ENCODE data around the gene RNF223. TPM values are rescaled to one million over a fixed set of nuclear protein-coding genes. Genes with fewer than 3 reads are reported as not detected.

The RNF223 gene
- total and polyA plus RNA-seq, 2 of the 13 experiments (the other 11 are each of a cell fraction or from before 2014, with no cell fraction given) = 0.03 TPM; not detected in 1

DNA sequence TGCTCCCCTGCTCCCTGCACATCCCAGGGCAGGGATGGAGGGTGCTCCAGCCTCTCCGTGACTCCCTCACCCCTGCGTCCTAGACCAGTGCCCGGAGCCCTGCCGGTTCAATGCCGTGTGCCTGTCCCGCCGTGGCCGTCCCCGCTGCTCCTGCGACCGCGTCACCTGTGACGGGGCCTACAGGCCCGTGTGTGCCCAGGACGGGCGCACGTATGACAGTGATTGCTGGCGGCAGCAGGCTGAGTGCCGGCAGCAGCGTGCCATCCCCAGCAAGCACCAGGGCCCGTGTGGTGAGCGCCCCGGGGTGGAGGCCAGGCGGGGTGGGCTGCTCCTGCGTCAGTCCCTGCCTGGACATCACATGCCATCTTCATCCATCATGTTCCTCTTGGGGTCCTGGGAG is 32.2 kb downstream of the RNF223 start (continued):
- TF ChIP-seq ZNF407 (CRISPR knock-in tag; IDR thresholded peaks at IDR 0.05; ENCODE audit: not compliant biosample characterization) = no peak
- peak; percentile 51 for TF ChIP-seq AGO2 (optimal IDR thresholded peaks at IDR 0.05; ENCODE audit: low read depth, low read length)
- TF ChIP-seq, protein P1, sequence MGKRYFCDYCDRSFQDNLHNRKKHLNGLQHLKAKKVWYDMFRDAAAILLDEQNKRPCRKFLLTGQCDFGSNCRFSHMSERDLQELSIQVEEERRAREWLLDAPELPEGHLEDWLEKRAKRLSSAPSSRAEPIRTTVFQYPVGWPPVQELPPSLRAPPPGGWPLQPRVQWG (CRISPR knock-in tag; IDR thresholded peaks at IDR 0.05; ENCODE audit: borderline replicate concordance, low read depth) = no peak
- TF ChIP-seq HOXA9 (CRISPR knock-in tag; IDR thresholded peaks at IDR 0.05; ENCODE audit: borderline replicate concordance) = no peak
- peak; percentile 44; the same call in 1 of the 2 replicates for TF ChIP-seq RBFOX2 (IDR thresholded peaks at IDR 0.05; ENCODE audit: low read depth, low read length)

All from HepG2 (cell line).